HG03571 (cell line): ENCODE results near the gene C10orf62.
"Not testable (repeated sequence)": the region's sequence is repeated elsewhere in the genome, so short reads cannot be mapped to it uniquely, and the experiment has no call there.

Source experiments
- ATAC-seq: cut with Tn5 transposase; IDR thresholded peaks from one replicate; pipeline ENCODE4 v1.9.1; 2021; ENCODE audit not compliant: unreplicated experiment

C10orf62 gene

GRCh38 chr10:97618733-97619132, 29.2 kb downstream of the C10orf62 start:
- ATAC-seq, result no peak

GRCh38 chr10:97623277-97623676, 33.8 kb downstream of the C10orf62 start:
- no peak for ATAC-seq

GRCh38 chr10:97627731-97628130, 38.2 kb downstream of the C10orf62 start:
- ATAC-seq, result no peak

GRCh38 chr10:97628228-97628627, 38.7 kb downstream of the C10orf62 start:
- ATAC-seq, result no peak

- no peak for ATAC-seq
Observed at GRCh38 chr10:97629289-97629688, 39.8 kb downstream of the C10orf62 start.

GRCh38 chr10:97631098-97631497, 41.6 kb downstream of the C10orf62 start:
- no peak for ATAC-seq

- ATAC-seq, result peak; percentile 98
Observed at GRCh38 chr10:97632949-97633884, 43.7 kb downstream of the C10orf62 start, which contains the start of gene MORN4. TSS of gene MORN4 (minus strand) at chr10:97633500. CDS start at chr10:97619653, 13,847 bp downstream.

GRCh38 chr10:97633921-97634320, 44.4 kb downstream of the C10orf62 start:
- no peak for ATAC-seq

- no peak for ATAC-seq
Observed at GRCh38 chr10:97635577-97635976, 46.1 kb downstream of the C10orf62 start.

- ATAC-seq, result not testable (repeated sequence)
Observed at GRCh38 chr10:97639090-97639489, 49.6 kb downstream of the C10orf62 start.

- peak; percentile 98 for ATAC-seq
Observed at GRCh38 chr10:97640174-97640867, 50.8 kb downstream of the C10orf62 start, which contains the start of gene PI4K2A. TSS of gene PI4K2A (plus strand) at chr10:97640671. CDS start at chr10:97640743, 72 bp downstream.
